ENCODE measurements around the gene SHANK2.

DNA sequence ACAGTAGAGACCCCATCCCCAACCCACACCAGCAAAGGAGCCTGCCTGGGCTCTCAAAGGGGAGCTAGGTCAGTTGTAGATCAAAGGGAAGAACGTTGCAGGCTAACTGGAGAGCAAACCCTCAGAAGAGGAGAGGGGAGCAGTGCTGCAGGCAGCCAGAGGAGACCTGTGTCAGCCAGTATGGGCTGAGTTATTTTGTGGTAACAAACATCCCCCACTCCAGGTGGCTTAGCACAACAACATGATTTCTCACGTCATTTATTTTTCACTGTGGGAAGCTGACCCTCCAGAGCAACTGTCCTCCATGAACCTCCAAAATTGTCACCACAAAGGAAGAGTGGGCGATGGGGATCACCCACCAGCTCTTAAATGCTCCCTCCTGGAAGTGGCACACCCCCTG is 19.8 kb upstream of the SHANK2 start:
- TF ChIP-seq, protein P1, sequence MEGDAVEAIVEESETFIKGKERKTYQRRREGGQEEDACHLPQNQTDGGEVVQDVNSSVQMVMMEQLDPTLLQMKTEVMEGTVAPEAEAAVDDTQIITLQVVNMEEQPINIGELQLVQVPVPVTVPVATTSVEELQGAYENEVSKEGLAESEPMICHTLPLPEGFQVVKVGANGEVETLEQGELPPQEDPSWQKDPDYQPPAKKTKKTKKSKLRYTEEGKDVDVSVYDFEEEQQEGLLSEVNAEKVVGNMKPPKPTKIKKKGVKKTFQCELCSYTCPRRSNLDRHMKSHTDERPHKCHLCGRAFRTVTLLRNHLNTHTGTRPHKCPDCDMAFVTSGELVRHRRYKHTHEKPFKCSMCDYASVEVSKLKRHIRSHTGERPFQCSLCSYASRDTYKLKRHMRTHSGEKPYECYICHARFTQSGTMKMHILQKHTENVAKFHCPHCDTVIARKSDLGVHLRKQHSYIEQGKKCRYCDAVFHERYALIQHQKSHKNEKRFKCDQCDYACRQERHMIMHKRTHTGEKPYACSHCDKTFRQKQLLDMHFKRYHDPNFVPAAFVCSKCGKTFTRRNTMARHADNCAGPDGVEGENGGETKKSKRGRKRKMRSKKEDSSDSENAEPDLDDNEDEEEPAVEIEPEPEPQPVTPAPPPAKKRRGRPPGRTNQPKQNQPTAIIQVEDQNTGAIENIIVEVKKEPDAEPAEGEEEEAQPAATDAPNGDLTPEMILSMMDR (IDR thresholded peaks at IDR 0.05): no peak
- no peak for TF ChIP-seq POLR2A (IDR thresholded peaks at IDR 0.05)
